ENCODE data around the gene EOMES. TPM values are rescaled to one million over a fixed set of nuclear protein-coding genes. Genes with fewer than 3 reads are reported as not detected.
A peak's percentile ranks its signal among the peaks of the same experiment; 100 is the strongest.

The EOMES gene
- total RNA-seq, 4 donors from 2014 or later = 0.17 TPM; not detected in 3

GRCh38 chr3:27717200-27717852 is 4.8 kb downstream of the EOMES start:
- 77% methylated on average over 16 of the region's 16 CpGs for WGBS
- Histone ChIP-seq H3K4me1 (peaks cover 39 to 48% (median 42%) of the 10 kb centered on the region in 4 donors), H3K27ac (replicated peaks in 1 of 4) (no peak overlapping the region), H3K4me3 (no peak overlapping the region), H3K9me3 (no peaks in the 10 kb centered on the region), H3K36me3 (no peaks in the 10 kb centered on the region), H3K27me3 (peaks cover 5 to 85% (median 51%) of the 10 kb centered on the region in 4 donors)
- intact Hi-C loops (cut with DNase I) = no loop called here
- TF ChIP-seq EP300 (IDR thresholded peaks at IDR 0.05) = no peak
- TF ChIP-seq CTCF (IDR thresholded peaks at IDR 0.05) = no peak
- no peak for TF ChIP-seq POLR2A (IDR thresholded peaks at IDR 0.05; ENCODE audit: low read depth)
- no peak for TF ChIP-seq POLR2AphosphoS5 (IDR thresholded peaks at IDR 0.05)
- no peak for DNase-seq (ENCODE audit: extremely low spot score)

- 91% methylated on average over 3 of the region's 3 CpGs for WGBS
- intact Hi-C loops (cut with DNase I) = no loop called here
Observed at GRCh38 chr3:27716309-27716708, 5.8 kb downstream of the EOMES start.

GRCh38 chr3:27715863-27716262 is 6.3 kb downstream of the EOMES start:
- 67% methylated on average over 4 of the region's 4 CpGs for WGBS
- H3K27ac ChIP-seq (replicated peaks in 1 of 4) = no peak overlapping the region
- intact Hi-C loops (cut with DNase I) = no loop called here
- H3K4me1 ChIP-seq = peaks cover 29 to 40% (median 34%) of the 10 kb centered on the region in 4 donors
- H3K4me3 ChIP-seq = no peak overlapping the region
- peaks cover 5 to 70% (median 38%) of the 10 kb centered on the region in 4 donors for H3K27me3 ChIP-seq
- DNase-seq (ENCODE audit: extremely low spot score) = no peak
- no peaks in the 10 kb centered on the region for H3K36me3 ChIP-seq
- H3K9me3 ChIP-seq = no peaks in the 10 kb centered on the region
- TF ChIP-seq EP300 (IDR thresholded peaks at IDR 0.05) (no peak), POLR2A (IDR thresholded peaks at IDR 0.05; ENCODE audit: low read depth) (no peak), CTCF (IDR thresholded peaks at IDR 0.05) (no peak), POLR2AphosphoS5 (IDR thresholded peaks at IDR 0.05) (no peak)

More at GRCh38 chr3:27716309-27716708, 5.8 kb downstream of the EOMES start:
- Histone ChIP-seq H3K4me1 (peaks cover 33 to 45% (median 38%) of the 10 kb centered on the region in 4 donors), H3K27ac (replicated peaks in 1 of 4) (no peak overlapping the region), H3K4me3 (no peak overlapping the region), H3K36me3 (no peaks in the 10 kb centered on the region), H3K27me3 (peaks cover 5 to 75% (median 42%) of the 10 kb centered on the region in 4 donors), H3K9me3 (no peaks in the 10 kb centered on the region)
- TF ChIP-seq POLR2AphosphoS5 (IDR thresholded peaks at IDR 0.05) (no peak), CTCF (IDR thresholded peaks at IDR 0.05) (no peak), EP300 (IDR thresholded peaks at IDR 0.05) (no peak), POLR2A (IDR thresholded peaks at IDR 0.05; ENCODE audit: low read depth) (no peak)
- DNase-seq (ENCODE audit: extremely low spot score) = no peak

GRCh38 chr3:27715454-27715806 is 6.7 kb downstream of the EOMES start:
- Histone ChIP-seq H3K27ac (replicated peaks in 1 of 4) (no peak overlapping the region), H3K4me1 (peaks cover 26 to 38% (median 31%) of the 10 kb centered on the region in 4 donors), H3K36me3 (no peaks in the 10 kb centered on the region), H3K4me3 (peak overlapping the region; percentile 15 to 68 (median 44)), H3K9me3 (no peaks in the 10 kb centered on the region), H3K27me3 (peaks cover 5 to 68% (median 36%) of the 10 kb centered on the region in 4 donors)
- 5% methylated on average over 5 of the region's 11 CpGs for WGBS
- no peak for DNase-seq (ENCODE audit: extremely low spot score)
- intact Hi-C loops (cut with DNase I) = no loop called here
- TF ChIP-seq POLR2AphosphoS5 (IDR thresholded peaks at IDR 0.05) (no peak), CTCF (IDR thresholded peaks at IDR 0.05) (no peak), POLR2A (IDR thresholded peaks at IDR 0.05; ENCODE audit: low read depth) (no peak), EP300 (IDR thresholded peaks at IDR 0.05) (no peak)

Data from esophagus muscularis mucosa (tissue), 4 donors.